Naive B cell (primary cell): ENCODE results near the gene CTNND2. TPM values are rescaled to one million over a fixed set of nuclear protein-coding genes. Genes with fewer than 3 reads are reported as not detected.

Experiments used
- ATAC-seq, 2 donors: fragments of 150-1000 bp; cut with Tn5 transposase; 2 replicates each; pipeline ENCODE4 v1.10.0; 2021; ENCODE audit warnings: low read depth in 2 of 2, mild to moderate bottlenecking in 2 of 2, moderate library complexity in 2 of 2
- DNase-seq: peaks from one replicate; pipeline ENCODE4 v3.0.0; 2022
- H3K27ac Mint-ChIP-seq, 6 donors: one replicate each; pipeline ENCODE4 v1.8.0; 2020 to 2022; ENCODE audit warnings: mild to moderate bottlenecking in 6 of 6, mixed read lengths in 6 of 6, moderate library complexity in 5 of 6, inconsistent platforms in 2 of 6
- H3K27me3 Mint-ChIP-seq, 3 donors: one replicate each; pipeline ENCODE4 v1.8.0; 2021 to 2022; ENCODE audit warnings: mixed read lengths in 3 of 3, mild to moderate bottlenecking in 1 of 3
- H3K36me3 Mint-ChIP-seq, 2 donors: one replicate each; pipeline ENCODE4 v1.8.0; 2020 to 2022; ENCODE audit warnings: mixed read lengths in 2 of 2, inconsistent platforms in 1 of 2, mild to moderate bottlenecking in 1 of 2
- H3K4me1 Mint-ChIP-seq, 3 donors: one replicate each; pipeline ENCODE4 v1.8.0; 2020 to 2022; ENCODE audit warnings: mixed read lengths in 3 of 3, inconsistent platforms in 1 of 3, mild to moderate bottlenecking in 1 of 3, moderate library complexity in 1 of 3
- H3K4me3 Mint-ChIP-seq, 8 donors: one replicate each; pipeline ENCODE4 v1.8.0; 2020 to 2022; ENCODE audit warnings: mild to moderate bottlenecking in 8 of 8, mixed read lengths in 8 of 8, moderate library complexity in 8 of 8, inconsistent platforms in 2 of 8
- H3K9me3 Mint-ChIP-seq, 7 donors: one replicate each; pipeline ENCODE4 v1.8.0; 2020 to 2022; ENCODE audit warnings: mixed read lengths in 7 of 7, mild to moderate bottlenecking in 5 of 7, inconsistent platforms in 2 of 7, moderate library complexity in 1 of 7
- polyA plus RNA-seq, 6 donors: library from polyadenylated mRNA; unstranded; fragments of 300-500 nt; fragmentation: Illumina TruSeq; gene quantifications; one replicate each; pipeline ENCODE4 v1.2.3, GENCODE V29; 2021; ENCODE audit warnings: low read depth in 6 of 6

The CTNND2 gene
- polyA plus RNA-seq = not detected

GRCh38 chr5:11904265-11904906, at the start of gene CTNND2:
CTNND2 (minus strand) TSS chr5:11904446; CDS start chr5:11903853, 593 bp downstream.
- Mint-ChIP-seq H3K9me3 (peaks cover 0 to 5% (median 0%) of the 10 kb centered on the region in 7 donors), H3K4me3 (peak within 1 kb of the TSS in 4 of 8 donors; percentile 34 to 65 (median 54)), H3K4me1 (peaks cover 0 to 9% (median 6%) of the 10 kb centered on the region in 3 donors), H3K27ac (no peak within 1 kb of the TSS), H3K36me3 (peaks cover 4 to 13% of the 10 kb centered on the region in 2 donors), H3K27me3 (peaks cover 38 to 47% (median 39%) of the 10 kb centered on the region in 3 donors)
- ATAC-seq (no peak), DNase-seq (no peak)

GRCh38 chr5:11946317-11946716, 42.1 kb upstream of the CTNND2 start:
- peaks cover 0 to 5% (median 3%) of the 10 kb centered on the region in 7 donors for H3K9me3 Mint-ChIP-seq
- H3K4me1 Mint-ChIP-seq = no peaks in the 10 kb centered on the region
- H3K4me3 Mint-ChIP-seq = no peak overlapping the region
- no peak overlapping the region for H3K27ac Mint-ChIP-seq
- no peaks in the 10 kb centered on the region for H3K27me3 Mint-ChIP-seq
- no peak for DNase-seq
- ATAC-seq = no peak
- H3K36me3 Mint-ChIP-seq = no peaks in the 10 kb centered on the region

GRCh38 chr5:11941566-11941965, 37.3 kb upstream of the CTNND2 start:
- no peaks in the 10 kb centered on the region for H3K27me3 Mint-ChIP-seq
- peaks cover 0 to 12% (median 3%) of the 10 kb centered on the region in 7 donors for H3K9me3 Mint-ChIP-seq

GRCh38 chr5:11931638-11932037, 27.4 kb upstream of the CTNND2 start:
- H3K4me3 Mint-ChIP-seq = no peak overlapping the region
- H3K36me3 Mint-ChIP-seq = no peaks in the 10 kb centered on the region
- H3K27ac Mint-ChIP-seq = no peak overlapping the region
- DNase-seq = no peak
- no peak for ATAC-seq
- H3K4me1 Mint-ChIP-seq = no peaks in the 10 kb centered on the region
- peaks cover 2 to 9% (median 5%) of the 10 kb centered on the region in 7 donors for H3K9me3 Mint-ChIP-seq
- H3K27me3 Mint-ChIP-seq = no peaks in the 10 kb centered on the region

More at GRCh38 chr5:11941566-11941965, 37.3 kb upstream of the CTNND2 start:
- no peak for ATAC-seq
- H3K4me1 Mint-ChIP-seq = no peaks in the 10 kb centered on the region
- no peak overlapping the region for H3K4me3 Mint-ChIP-seq
- no peak overlapping the region for H3K27ac Mint-ChIP-seq
- no peaks in the 10 kb centered on the region for H3K36me3 Mint-ChIP-seq
- no peak for DNase-seq

- no peak for ATAC-seq
- Mint-ChIP-seq H3K4me1 (no peaks in the 10 kb centered on the region), H3K27me3 (no peaks in the 10 kb centered on the region), H3K4me3 (peak overlapping the region in 1 of 8 donors; percentile 25), H3K27ac (no peak overlapping the region), H3K36me3 (no peaks in the 10 kb centered on the region), H3K9me3 (peaks cover under 1 to 10% (median 7%) of the 10 kb centered on the region in 7 donors)
- DNase-seq = no peak
Measured at GRCh38 chr5:11928909-11929308, 24.7 kb upstream of the CTNND2 start.

- no peak for ATAC-seq
- H3K36me3 Mint-ChIP-seq = no peaks in the 10 kb centered on the region
- H3K4me1 Mint-ChIP-seq = no peaks in the 10 kb centered on the region
- H3K9me3 Mint-ChIP-seq = peaks cover 4 to 16% (median 5%) of the 10 kb centered on the region in 7 donors
- no peak for DNase-seq
- no peaks in the 10 kb centered on the region for H3K27me3 Mint-ChIP-seq
- H3K27ac Mint-ChIP-seq = no peak overlapping the region
- H3K4me3 Mint-ChIP-seq = no peak overlapping the region
Measured at GRCh38 chr5:11925701-11926100, 21.5 kb upstream of the CTNND2 start.

- H3K4me3 Mint-ChIP-seq = no peak overlapping the region
- H3K4me1 Mint-ChIP-seq = no peaks in the 10 kb centered on the region
- no peak overlapping the region for H3K27ac Mint-ChIP-seq
- ATAC-seq = no peak
- no peak for DNase-seq
- peaks cover 4 to 21% (median 8%) of the 10 kb centered on the region in 7 donors for H3K9me3 Mint-ChIP-seq
- no peaks in the 10 kb centered on the region for H3K27me3 Mint-ChIP-seq
- no peaks in the 10 kb centered on the region for H3K36me3 Mint-ChIP-seq
Measured at GRCh38 chr5:11922394-11922793, 18.1 kb upstream of the CTNND2 start.

- Mint-ChIP-seq H3K36me3 (no peaks in the 10 kb centered on the region), H3K9me3 (peaks cover 3 to 12% (median 6%) of the 10 kb centered on the region in 7 donors), H3K27ac (no peak overlapping the region), H3K4me1 (no peaks in the 10 kb centered on the region), H3K4me3 (no peak overlapping the region), H3K27me3 (no peaks in the 10 kb centered on the region)
- DNase-seq = no peak
- no peak for ATAC-seq
Measured at GRCh38 chr5:11918463-11919045, 14.3 kb upstream of the CTNND2 start.

GRCh38 chr5:11909471-11909870, 5.2 kb upstream of the CTNND2 start:
- DNase-seq (no peak), ATAC-seq (no peak)
- Mint-ChIP-seq H3K9me3 (peaks cover 0 to 5% (median 0%) of the 10 kb centered on the region in 7 donors), H3K4me3 (no peak overlapping the region), H3K4me1 (peaks cover 0 to 6% (median 6%) of the 10 kb centered on the region in 3 donors), H3K27ac (no peak overlapping the region), H3K27me3 (peaks cover 17 to 28% (median 23%) of the 10 kb centered on the region in 3 donors), H3K36me3 (peaks cover 4 to 8% of the 10 kb centered on the region in 2 donors)

- DNase-seq = no peak
- H3K27ac Mint-ChIP-seq = no peak overlapping the region
- H3K4me3 Mint-ChIP-seq = no peak overlapping the region
- H3K9me3 Mint-ChIP-seq = peaks cover 0 to 5% (median 0%) of the 10 kb centered on the region in 7 donors
- peaks cover 4 to 13% of the 10 kb centered on the region in 2 donors for H3K36me3 Mint-ChIP-seq
- H3K27me3 Mint-ChIP-seq = peaks cover 36 to 45% (median 39%) of the 10 kb centered on the region in 3 donors
- peaks cover 0 to 9% (median 6%) of the 10 kb centered on the region in 3 donors for H3K4me1 Mint-ChIP-seq
- ATAC-seq = no peak
Measured at GRCh38 chr5:11906497-11906896, 2.3 kb upstream of the CTNND2 start.

GRCh38 chr5:11905206-11905605, 960 bp upstream of the CTNND2 start:
- Mint-ChIP-seq H3K27me3 (peaks cover 38 to 47% (median 39%) of the 10 kb centered on the region in 3 donors), H3K4me1 (peaks cover 0 to 9% (median 6%) of the 10 kb centered on the region in 3 donors), H3K9me3 (peaks cover 0 to 5% (median 0%) of the 10 kb centered on the region in 7 donors), H3K36me3 (peaks cover 4 to 13% of the 10 kb centered on the region in 2 donors), H3K27ac (no peak overlapping the region), H3K4me3 (peak overlapping the region in 3 of 8 donors; percentile 34 to 65 (median 50))
- no peak for DNase-seq
- no peak for ATAC-seq

GRCh38 chr5:11903614-11904264, 507 bp downstream of the CTNND2 start:
- Mint-ChIP-seq H3K4me3 (no peak overlapping the region), H3K27ac (no peak overlapping the region), H3K4me1 (peaks cover 0 to 9% (median 6%) of the 10 kb centered on the region in 3 donors), H3K36me3 (peaks cover 4 to 13% of the 10 kb centered on the region in 2 donors), H3K9me3 (peaks cover 0 to 5% (median 0%) of the 10 kb centered on the region in 7 donors), H3K27me3 (peaks cover 38 to 47% (median 39%) of the 10 kb centered on the region in 3 donors)
- ATAC-seq = no peak
- DNase-seq = no peak

- Mint-ChIP-seq H3K4me3 (peak overlapping the region in 2 of 8 donors; percentile 37 to 58), H3K27me3 (peaks cover 35 to 45% (median 38%) of the 10 kb centered on the region in 3 donors), H3K27ac (peak overlapping the region in 1 of 6 donors; percentile 48), H3K9me3 (peaks cover 0 to 5% (median 0%) of the 10 kb centered on the region in 7 donors), H3K36me3 (peaks cover 4 to 13% of the 10 kb centered on the region in 2 donors), H3K4me1 (peaks cover 0 to 9% (median 6%) of the 10 kb centered on the region in 3 donors)
- ATAC-seq (no peak), DNase-seq (no peak)
Measured at GRCh38 chr5:11903121-11903613, 1.1 kb downstream of the CTNND2 start.
